Breast epithelium (tissue), 3 donors: ENCODE data around the gene SFXN5.

Source experiments
- CTCF ChIP-seq, 3 donors: fragments of 450-650 bp; IDR thresholded peaks; one replicate each; pipeline ENCODE4 v1.5.1; 2016 to 2017; ENCODE audit warnings: antibody characterized with exemption in 3 of 3, mild to moderate bottlenecking in 3 of 3, moderate library complexity in 3 of 3
- POLR2A ChIP-seq: fragments of 450-650 bp; IDR thresholded peaks from one replicate; pipeline ENCODE4 v1.6.1; 2016; ENCODE audit warnings: antibody characterized with exemption, mild to moderate bottlenecking, moderate library complexity
- POLR2AphosphoS5 ChIP-seq, 3 donors: sonication (generic); formaldehyde crosslinking; IDR thresholded peaks; one replicate each; pipeline ENCODE4 v1.6.1; 2017; ENCODE audit warnings: antibody characterized with exemption in 3 of 3

DNA sequence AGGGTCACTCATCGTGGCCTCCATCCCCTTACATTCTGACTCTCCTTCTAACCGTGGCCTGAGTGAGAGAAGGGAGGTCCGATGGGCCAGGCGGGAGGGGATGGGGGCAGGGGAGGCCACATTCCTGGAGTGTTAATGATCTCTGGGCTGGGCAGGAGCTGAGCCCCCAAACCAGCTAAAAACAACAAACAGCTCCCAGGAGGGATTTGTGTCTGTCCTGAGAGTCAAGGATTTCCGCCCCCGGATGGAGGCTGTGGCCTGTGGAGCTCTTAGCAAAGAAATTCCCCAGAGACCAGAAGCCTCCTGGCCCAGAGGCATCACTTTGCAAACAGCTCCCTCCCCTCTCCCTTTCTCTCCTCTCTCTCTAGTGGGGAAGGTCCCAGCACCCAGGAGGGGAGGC lies 130.7 kb downstream of the SFXN5 start:
- TF ChIP-seq POLR2A (no peak), CTCF (IDR thresholded peaks at IDR 0.05) (no peak), POLR2AphosphoS5 (IDR thresholded peaks at IDR 0.05) (no peak)
